Stimulated activated naive CD8-positive, alpha-beta T cell treated with anti-CD3 and anti-CD28 coated beads, Interleukin-15, amount 100 ng/mL, for 72 hours (primary cell): ENCODE results near the gene SDK2.
"Not testable (repeated sequence)": the region's sequence is repeated elsewhere in the genome, so short reads cannot be mapped to it uniquely, and the experiment has no call there.

ENCODE experiments used
- ATAC-seq: fragments of 150-1000 bp; cut with Tn5 transposase; 2 replicates; pipeline ENCODE4 v1.10.0; 2021; ENCODE audit warnings: mild to moderate bottlenecking, moderate library complexity
- DNase-seq, 2 donors: peaks; one replicate each; pipeline ENCODE4 v3.0.0; 2021 to 2022
- H3K27ac Mint-ChIP-seq, 2 donors: one replicate each; pipeline ENCODE4 v1.8.0; 2022; ENCODE audit warnings: mild to moderate bottlenecking in 2 of 2, mixed read lengths in 2 of 2, moderate library complexity in 2 of 2
- H3K27me3 Mint-ChIP-seq: one replicate; pipeline ENCODE4 v1.8.0; 2022; ENCODE audit warnings: mixed read lengths
- H3K4me1 Mint-ChIP-seq: one replicate; pipeline ENCODE4 v1.8.0; 2022; ENCODE audit warnings: mild to moderate bottlenecking, mixed read lengths
- H3K4me3 Mint-ChIP-seq, 2 donors: one replicate each; pipeline ENCODE4 v1.8.0; 2022; ENCODE audit warnings: mild to moderate bottlenecking in 2 of 2, mixed read lengths in 2 of 2, moderate library complexity in 1 of 2
- H3K9me3 Mint-ChIP-seq, 2 donors: one replicate each; pipeline ENCODE4 v1.8.0; 2022; ENCODE audit warnings: mixed read lengths in 2 of 2

Gene SDK2

GRCh38 chr17:73376152-73376551 lies 268.1 kb downstream of the SDK2 start:
- H3K9me3 Mint-ChIP-seq = no peaks in the 10 kb centered on the region
- no peak overlapping the region for H3K4me3 Mint-ChIP-seq
- peaks cover 5% of the 10 kb centered on the region for H3K27me3 Mint-ChIP-seq
- peak overlapping the region in 1 of 2 donors; percentile 16 for H3K27ac Mint-ChIP-seq
- no peak for DNase-seq
- ATAC-seq = no peak
- no peaks in the 10 kb centered on the region for H3K4me1 Mint-ChIP-seq

- H3K4me3 Mint-ChIP-seq = no peak overlapping the region
- no peak for DNase-seq
- peaks cover 10% of the 10 kb centered on the region for H3K27me3 Mint-ChIP-seq
- no peak for ATAC-seq
- peak overlapping the region in 1 of 2 donors; percentile 37 for H3K27ac Mint-ChIP-seq
- no peaks in the 10 kb centered on the region for H3K4me1 Mint-ChIP-seq
- H3K9me3 Mint-ChIP-seq = no peaks in the 10 kb centered on the region
These were observed 272.4 kb downstream of the SDK2 start for GRCh38 chr17:73371836-73372235.

- no peak for ATAC-seq
- DNase-seq = no peak
- Mint-ChIP-seq H3K9me3 (no peaks in the 10 kb centered on the region), H3K27me3 (peaks cover 10% of the 10 kb centered on the region), H3K4me3 (no peak overlapping the region), H3K27ac (peak overlapping the region in 1 of 2 donors; percentile 54), H3K4me1 (no peaks in the 10 kb centered on the region)
These were observed 273.0 kb downstream of the SDK2 start for GRCh38 chr17:73371285-73371684.

GRCh38 chr17:73369817-73370490 lies 274.3 kb downstream of the SDK2 start:
- H3K27me3 Mint-ChIP-seq, H3K4me3 Mint-ChIP-seq, H3K9me3 Mint-ChIP-seq, H3K27ac Mint-ChIP-seq, H3K4me1 Mint-ChIP-seq: not testable (repeated sequence)
- ATAC-seq = peak; percentile 80
- DNase-seq = peak; percentile 72 to 73

- DNase-seq = no peak
- no peaks in the 10 kb centered on the region for H3K4me1 Mint-ChIP-seq
- no peak overlapping the region for H3K4me3 Mint-ChIP-seq
- no peak for ATAC-seq
- no peak overlapping the region for H3K27ac Mint-ChIP-seq
- peaks cover 10% of the 10 kb centered on the region for H3K27me3 Mint-ChIP-seq
- H3K9me3 Mint-ChIP-seq = no peaks in the 10 kb centered on the region
These were observed 275.1 kb downstream of the SDK2 start for GRCh38 chr17:73369111-73369521.

GRCh38 chr17:73368085-73368631 lies 276.1 kb downstream of the SDK2 start:
- Mint-ChIP-seq H3K27ac (peak overlapping the region in 1 of 2 donors; percentile 20), H3K27me3 (peaks cover 10% of the 10 kb centered on the region), H3K4me3 (no peak overlapping the region), H3K9me3 (no peaks in the 10 kb centered on the region), H3K4me1 (no peaks in the 10 kb centered on the region)
- DNase-seq = no peak
- ATAC-seq = no peak

GRCh38 chr17:73365906-73366623 lies 278.2 kb downstream of the SDK2 start:
- DNase-seq = no peak
- H3K9me3 Mint-ChIP-seq = no peaks in the 10 kb centered on the region

GRCh38 chr17:73365301-73365874 lies 278.9 kb downstream of the SDK2 start:
- no peak for ATAC-seq
- no peak for DNase-seq
- no peaks in the 10 kb centered on the region for H3K27me3 Mint-ChIP-seq
- no peaks in the 10 kb centered on the region for H3K9me3 Mint-ChIP-seq
- H3K4me3 Mint-ChIP-seq = no peak overlapping the region
- no peak overlapping the region for H3K27ac Mint-ChIP-seq
- no peaks in the 10 kb centered on the region for H3K4me1 Mint-ChIP-seq

More at GRCh38 chr17:73365906-73366623, 278.2 kb downstream of the SDK2 start:
- no peak overlapping the region for H3K27ac Mint-ChIP-seq
- H3K27me3 Mint-ChIP-seq = peaks cover 4% of the 10 kb centered on the region
- no peak overlapping the region for H3K4me3 Mint-ChIP-seq
- ATAC-seq = no peak
- H3K4me1 Mint-ChIP-seq = no peaks in the 10 kb centered on the region

GRCh38 chr17:73364155-73364522 lies 280.1 kb downstream of the SDK2 start:
- H3K4me3 Mint-ChIP-seq = no peak overlapping the region
- H3K27me3 Mint-ChIP-seq = no peaks in the 10 kb centered on the region
- H3K9me3 Mint-ChIP-seq = no peaks in the 10 kb centered on the region
- DNase-seq (no peak), ATAC-seq (no peak)
- no peak overlapping the region for H3K27ac Mint-ChIP-seq
- no peaks in the 10 kb centered on the region for H3K4me1 Mint-ChIP-seq

- H3K4me3 Mint-ChIP-seq = no peak overlapping the region
- no peaks in the 10 kb centered on the region for H3K4me1 Mint-ChIP-seq
- H3K9me3 Mint-ChIP-seq = no peaks in the 10 kb centered on the region
- no peak for DNase-seq
- H3K27ac Mint-ChIP-seq = no peak overlapping the region
- no peak for ATAC-seq
- no peaks in the 10 kb centered on the region for H3K27me3 Mint-ChIP-seq
These were observed 280.6 kb downstream of the SDK2 start for GRCh38 chr17:73363442-73364154.

GRCh38 chr17:73362697-73363096 lies 281.5 kb downstream of the SDK2 start:
- no peaks in the 10 kb centered on the region for H3K27me3 Mint-ChIP-seq
- no peaks in the 10 kb centered on the region for H3K4me1 Mint-ChIP-seq
- DNase-seq (no peak), ATAC-seq (no peak)
- no peak overlapping the region for H3K27ac Mint-ChIP-seq
- H3K4me3 Mint-ChIP-seq = no peak overlapping the region
- no peaks in the 10 kb centered on the region for H3K9me3 Mint-ChIP-seq

- no peaks in the 10 kb centered on the region for H3K9me3 Mint-ChIP-seq
- DNase-seq = no peak
- no peak for ATAC-seq
- no peak overlapping the region for H3K4me3 Mint-ChIP-seq
- no peaks in the 10 kb centered on the region for H3K4me1 Mint-ChIP-seq
- peak overlapping the region in 1 of 2 donors; percentile 72 for H3K27ac Mint-ChIP-seq
- no peaks in the 10 kb centered on the region for H3K27me3 Mint-ChIP-seq
These were observed 283.1 kb downstream of the SDK2 start for GRCh38 chr17:73360961-73361761.

- DNase-seq = no peak
- Mint-ChIP-seq H3K27ac (no peak overlapping the region), H3K4me3 (no peak overlapping the region), H3K4me1 (no peaks in the 10 kb centered on the region), H3K9me3 (no peaks in the 10 kb centered on the region), H3K27me3 (no peaks in the 10 kb centered on the region)
- ATAC-seq = no peak
These were observed 284.2 kb downstream of the SDK2 start for GRCh38 chr17:73359987-73360410.

GRCh38 chr17:73359352-73359751 lies 284.9 kb downstream of the SDK2 start:
- Mint-ChIP-seq H3K4me3 (no peak overlapping the region), H3K4me1 (no peaks in the 10 kb centered on the region), H3K27ac (no peak overlapping the region), H3K9me3 (no peaks in the 10 kb centered on the region), H3K27me3 (no peaks in the 10 kb centered on the region)
- DNase-seq (no peak), ATAC-seq (peak; percentile 9)

GRCh38 chr17:73358668-73359067 lies 285.6 kb downstream of the SDK2 start:
- Mint-ChIP-seq H3K4me3 (no peak overlapping the region), H3K9me3 (no peaks in the 10 kb centered on the region), H3K4me1 (no peaks in the 10 kb centered on the region), H3K27ac (no peak overlapping the region), H3K27me3 (no peaks in the 10 kb centered on the region)
- ATAC-seq = no peak
- DNase-seq = no peak
